Keratinocyte (primary cell): ENCODE data around the gene IL17RD. TPM values are rescaled to one million over a fixed set of nuclear protein-coding genes. Genes with fewer than 3 reads are reported as not detected.

Source experiments
- DNase-seq: peaks from one replicate; pipeline ENCODE4 v3.0.0-alpha.2; 2011; ENCODE audit warnings: low read depth, missing footprints, low spot score
- FAIRE-seq: peaks from 2 replicates; lab custom pipeline; 2011; peaks lifted over from hg19 to GRCh38; lab: Jason Lieb, UNC
- H2AFZ ChIP-seq: 2 replicates; pipeline ENCODE4 v1.6.0; 2012; ENCODE audit warnings: low read length, control low read depth, inconsistent platforms; ENCODE audit not compliant: control insufficient read depth
- H3K27ac ChIP-seq: 2 replicates; pipeline ENCODE4 v1.5.1; 2011; ENCODE audit warnings: low read length; ENCODE audit not compliant: control insufficient read depth, insufficient read depth
- H3K27me3 ChIP-seq: 3 replicates; pipeline ENCODE4 v1.6.0; 2011; ENCODE audit warnings: low read length; ENCODE audit not compliant: control insufficient read depth, insufficient read depth; ENCODE audit errors: extremely low read depth
- H3K36me3 ChIP-seq, 2 experiments: 2 replicates in 1 of 2; 3 replicates in 1 of 2; pipeline ENCODE4 v1.5.1; 2011; ENCODE audit warnings: low read length in 2 of 2, mild to moderate bottlenecking in 1 of 2; ENCODE audit not compliant: control insufficient read depth in 2 of 2, insufficient read depth in 2 of 2; ENCODE audit errors: extremely low read depth in 1 of 2
- H3K4me1 ChIP-seq: 3 replicates; pipeline ENCODE4 v1.5.1; 2011; ENCODE audit warnings: low read length; ENCODE audit not compliant: control insufficient read depth, insufficient read depth; ENCODE audit errors: extremely low read depth
- H3K4me2 ChIP-seq: 3 replicates; pipeline ENCODE4 v1.6.0; 2011; ENCODE audit warnings: low read depth, low read length; ENCODE audit not compliant: control insufficient read depth, insufficient read depth; ENCODE audit errors: extremely low read depth
- H3K4me3 ChIP-seq, 3 experiments: fragments of 200-600 bp in 1 of 3; sonication (generic) in 1 of 3; 2 replicates in 2 of 3; 3 replicates in 1 of 3; pipeline ENCODE4 v1.5.1; 2011 to 2016; ENCODE audit warnings: low read length in 3 of 3, mild to moderate bottlenecking in 3 of 3, control low read depth in 2 of 3, inconsistent platforms in 1 of 3, low read depth in 1 of 3, mixed read lengths in 1 of 3, mixed run types in 1 of 3, moderate library complexity in 1 of 3; ENCODE audit not compliant: control insufficient read depth in 2 of 3, insufficient read depth in 2 of 3; ENCODE audit errors: extremely low read depth in 1 of 3
- H3K79me2 ChIP-seq: 2 replicates; pipeline ENCODE4 v1.6.0; 2012; ENCODE audit warnings: low read length; ENCODE audit not compliant: control insufficient read depth, insufficient read depth
- H3K9ac ChIP-seq: 3 replicates; pipeline ENCODE4 v1.6.0; 2011; ENCODE audit warnings: low read length; ENCODE audit not compliant: control insufficient read depth, insufficient read depth; ENCODE audit errors: extremely low read depth
- H3K9me1 ChIP-seq: 3 replicates; pipeline ENCODE4 v1.6.0; 2011; ENCODE audit warnings: low read length; ENCODE audit not compliant: control insufficient read depth, insufficient read depth; ENCODE audit errors: extremely low read depth
- H3K9me3 ChIP-seq: 2 replicates; pipeline ENCODE4 v1.5.1; 2012; ENCODE audit warnings: low read depth, low read length; ENCODE audit not compliant: control insufficient read depth
- H4K20me1 ChIP-seq: 3 replicates; pipeline ENCODE4 v1.6.0; 2011; ENCODE audit warnings: low read length; ENCODE audit not compliant: control insufficient read depth, insufficient read depth; ENCODE audit errors: extremely low read depth
- CTCF ChIP-seq, 3 experiments: IDR thresholded peaks in 1 of 3; conservative IDR thresholded peaks in 1 of 3; optimal IDR thresholded peaks in 1 of 3; 2 replicates in 2 of 3; 3 replicates in 1 of 3; pipeline versions ENCODE3 to v1.5.1; 2011; ENCODE audit warnings: low read length in 3 of 3, mild to moderate bottlenecking in 3 of 3, moderate library complexity in 2 of 3, control low read depth in 1 of 3, inconsistent platforms in 1 of 3; ENCODE audit not compliant: insufficient read depth in 2 of 3; ENCODE audit errors: extremely low read depth in 1 of 3
- EZH2 ChIP-seq: IDR thresholded peaks from one replicate; pipeline ENCODE4 v1.6.1; 2012; ENCODE audit warnings: inconsistent platforms, mild to moderate bottlenecking, low read length, moderate library complexity
- dilution Hi-C: fragments of 300-500 bp; cut with MboI; formaldehyde crosslinking; loops from one replicate; pipeline ENCODE4 v1.7.0; 2020; ENCODE audit warnings: low sequenced_read_pairs; ENCODE audit not compliant: extremely low pct_ligation_motif_present
- polyA plus RNA-seq, 5 experiments: library from polyadenylated mRNA; depleted of rRNA in 3 of 5; stranded (reverse) in 3 of 5; stranded (forward) in 1 of 5; unstranded in 1 of 5; fragments of >200 nt; gene quantifications; 1 replicate in 1 of 5; 2 replicates in 3 of 5; 3 replicates in 1 of 5; pipeline versions ENCODE4 v1.2.1 to v1.2.3, GENCODE V29; 2011 to 2012; ENCODE audit warnings: missing spikeins in 2 of 5, low read depth in 1 of 5, low replicate concordance in 1 of 5

Gene IL17RD
- polyA plus RNA-seq, 1 donor (not counting 4 experiments of a cell fraction or from before 2014, with no cell fraction given) = 1.4 TPM

GRCh38 chr3:57120451-57121174 is 44.5 kb downstream of the IL17RD start:
- H2AFZ ChIP-seq = no peak overlapping the region
- no peaks in the 10 kb centered on the region for H3K79me2 ChIP-seq
- H3K9me3 ChIP-seq = no peaks in the 10 kb centered on the region
- TF ChIP-seq EZH2 = no peak
- TF ChIP-seq CTCF (optimal IDR thresholded peaks at IDR 0.05 in 1 of 3, IDR thresholded peaks at IDR 0.05 in 1 of 3, conservative IDR thresholded peaks at IDR 0.05 in 1 of 3; ENCODE audit: extremely low read depth in 1 of 3, insufficient read depth in 2 of 3, low read length in 3 of 3) = no peak
- H3K4me3 ChIP-seq = no peak overlapping the region
- H3K27me3 ChIP-seq = no peaks in the 10 kb centered on the region
- H4K20me1 ChIP-seq = no peaks in the 10 kb centered on the region
- no peak overlapping the region for H3K27ac ChIP-seq
- H3K9me1 ChIP-seq = no peaks in the 10 kb centered on the region
- no peaks in the 10 kb centered on the region for H3K4me1 ChIP-seq
- no peaks in the 10 kb centered on the region for H3K36me3 ChIP-seq
- no peak for FAIRE-seq
- dilution Hi-C loops = no loop called here
- DNase-seq = no peak
- H3K9ac ChIP-seq = no peak overlapping the region
- H3K4me2 ChIP-seq = no peak overlapping the region

- FAIRE-seq (no peak), DNase-seq (no peak)
- Histone ChIP-seq H2AFZ (no peak overlapping the region), H3K4me1 (no peaks in the 10 kb centered on the region), H3K9ac (no peak overlapping the region), H4K20me1 (no peaks in the 10 kb centered on the region), H3K4me2 (no peak overlapping the region), H3K36me3 (no peaks in the 10 kb centered on the region), H3K9me1 (no peaks in the 10 kb centered on the region), H3K27me3 (no peaks in the 10 kb centered on the region), H3K79me2 (no peaks in the 10 kb centered on the region), H3K27ac (no peak overlapping the region), H3K4me3 (no peak overlapping the region), H3K9me3 (no peaks in the 10 kb centered on the region)
- dilution Hi-C loops = no loop called here
- no peak for TF ChIP-seq CTCF (optimal IDR thresholded peaks at IDR 0.05 in 1 of 3, IDR thresholded peaks at IDR 0.05 in 1 of 3, conservative IDR thresholded peaks at IDR 0.05 in 1 of 3; ENCODE audit: extremely low read depth in 1 of 3, insufficient read depth in 2 of 3, low read length in 3 of 3)
- no peak for TF ChIP-seq EZH2
Measured at GRCh38 chr3:57120040-57120439, 45.1 kb downstream of the IL17RD start.
